Body of pancreas (tissue), 4 donors: ENCODE results near the gene CRTAC1.

ENCODE experiments used
- CTCF ChIP-seq, 7 experiments: fragments of 450-650 bp in 4 of 7; fragments of 200-600 bp in 3 of 7; sonication (generic) in 3 of 7; IDR thresholded peaks; one replicate each; pipeline ENCODE4 v1.5.1; 2016 to 2019; ENCODE audit warnings: antibody characterized with exemption in 7 of 7
- POLR2A ChIP-seq, 3 donors: fragments of 450-650 bp; IDR thresholded peaks; one replicate each; pipeline ENCODE4 v1.6.1; 2016; ENCODE audit warnings: antibody characterized with exemption in 3 of 3, mild to moderate bottlenecking in 2 of 3

GRCh38 chr10:97964748-97965147, 65.7 kb downstream of the CRTAC1 start:
- no peak for TF ChIP-seq POLR2A (IDR thresholded peaks at IDR 0.05)
- TF ChIP-seq CTCF (IDR thresholded peaks at IDR 0.05): no peak
